Activated naive CD4-positive, alpha-beta T cell treated with anti-CD3 and anti-CD28 coated beads, Interleukin-2, amount 50 U/mL, for 72 hours (primary cell): ENCODE data around the gene POLD1. TPM values are rescaled to one million over a fixed set of nuclear protein-coding genes. Genes with fewer than 3 reads are reported as not detected.

Source experiments
- ATAC-seq, 2 donors: fragments of 150-1000 bp; cut with Tn5 transposase; 2 replicates each; pipeline ENCODE4 v1.10.0; 2021; ENCODE audit warnings: mild to moderate bottlenecking in 2 of 2, moderate library complexity in 2 of 2
- DNase-seq, 2 donors: peaks; one replicate each; pipeline ENCODE4 v3.0.0; 2021 to 2022; ENCODE audit warnings: low spot score in 2 of 2
- H3K27ac Mint-ChIP-seq, 2 donors: one replicate each; pipeline ENCODE4 v1.8.0; 2022; ENCODE audit warnings: mild to moderate bottlenecking in 2 of 2, mixed read lengths in 2 of 2
- H3K36me3 Mint-ChIP-seq, 2 donors: one replicate each; pipeline ENCODE4 v1.8.0; 2022; ENCODE audit warnings: mixed read lengths in 2 of 2
- H3K9me3 Mint-ChIP-seq, 2 donors: one replicate each; pipeline ENCODE4 v1.8.0; 2022; ENCODE audit warnings: mixed read lengths in 2 of 2
- total RNA-seq, 2 donors: library from RNA; stranded (reverse); gene quantifications; one replicate each; pipeline ENCODE4 v1.2.3, GENCODE V29; 2022

Gene POLD1
- total RNA-seq, 2 donors from 2014 or later = 183 to 254 TPM

GRCh38 chr19:50419580-50420035 lies 35.5 kb downstream of the POLD1 start:
- ATAC-seq = peak in 1 of 2 donors; percentile 16
- no peak for DNase-seq
- H3K9me3 Mint-ChIP-seq = peaks cover 0 to 3% of the 10 kb centered on the region in 2 donors
- H3K36me3 Mint-ChIP-seq = peaks cover 12 to 13% of the 10 kb centered on the region in 2 donors
- H3K27ac Mint-ChIP-seq = peak overlapping the region in 1 of 2 donors; percentile 6

- ATAC-seq (no peak), DNase-seq (no peak)
- Mint-ChIP-seq H3K36me3 (peaks cover 11 to 12% of the 10 kb centered on the region in 2 donors), H3K27ac (peak overlapping the region; percentile 6 to 63), H3K9me3 (peaks cover 0 to 3% of the 10 kb centered on the region in 2 donors)
Observed at GRCh38 chr19:50420127-50420526, 36.0 kb downstream of the POLD1 start.

GRCh38 chr19:50420808-50421207 lies 36.7 kb downstream of the POLD1 start:
- H3K36me3 Mint-ChIP-seq = peaks cover 11 to 12% of the 10 kb centered on the region in 2 donors
- H3K27ac Mint-ChIP-seq = peak overlapping the region in 1 of 2 donors; percentile 85
- ATAC-seq (no peak), DNase-seq (no peak)
- H3K9me3 Mint-ChIP-seq = peaks cover 0 to 3% of the 10 kb centered on the region in 2 donors

- peak overlapping the region in 1 of 2 donors; percentile 73 for H3K27ac Mint-ChIP-seq
- peaks cover 0 to 3% of the 10 kb centered on the region in 2 donors for H3K9me3 Mint-ChIP-seq
- DNase-seq = no peak
- ATAC-seq = no peak
- H3K36me3 Mint-ChIP-seq = peaks cover 11 to 12% of the 10 kb centered on the region in 2 donors
Observed at GRCh38 chr19:50422397-50423278, 38.5 kb downstream of the POLD1 start.

GRCh38 chr19:50423279-50424113 lies 39.3 kb downstream of the POLD1 start:
- peaks cover 11 to 12% of the 10 kb centered on the region in 2 donors for H3K36me3 Mint-ChIP-seq
- H3K9me3 Mint-ChIP-seq = peaks cover 0 to 3% of the 10 kb centered on the region in 2 donors
- DNase-seq = no peak
- H3K27ac Mint-ChIP-seq = peak overlapping the region in 1 of 2 donors; percentile 27
- no peak for ATAC-seq

- Mint-ChIP-seq H3K36me3 (peaks cover 4 to 5% of the 10 kb centered on the region in 2 donors), H3K9me3 (peaks cover 0 to 3% of the 10 kb centered on the region in 2 donors), H3K27ac (no peak overlapping the region)
- no peak for DNase-seq
- no peak for ATAC-seq
Observed at GRCh38 chr19:50425581-50425980, 41.4 kb downstream of the POLD1 start.

GRCh38 chr19:50427318-50427925 lies 43.3 kb downstream of the POLD1 start:
- no peak for ATAC-seq
- Mint-ChIP-seq H3K36me3 (no peaks in the 10 kb centered on the region), H3K9me3 (no peaks in the 10 kb centered on the region), H3K27ac (no peak overlapping the region)
- DNase-seq = no peak

- no peak for DNase-seq
- ATAC-seq = peak in 1 of 2 donors; percentile 13
- no peak overlapping the region for H3K27ac Mint-ChIP-seq
Observed at GRCh38 chr19:50427997-50428425, 43.9 kb downstream of the POLD1 start.

GRCh38 chr19:50428772-50429463 lies 44.8 kb downstream of the POLD1 start:
- Mint-ChIP-seq H3K36me3 (no peaks in the 10 kb centered on the region), H3K9me3 (no peaks in the 10 kb centered on the region), H3K27ac (peak overlapping the region in 1 of 2 donors; percentile 9)
- DNase-seq (no peak), ATAC-seq (no peak)

More at GRCh38 chr19:50427997-50428425, 43.9 kb downstream of the POLD1 start:
- H3K36me3 Mint-ChIP-seq = no peaks in the 10 kb centered on the region
- H3K9me3 Mint-ChIP-seq = no peaks in the 10 kb centered on the region

- no peaks in the 10 kb centered on the region for H3K36me3 Mint-ChIP-seq
- peak overlapping the region; percentile 29 to 82 for H3K27ac Mint-ChIP-seq
- no peak for ATAC-seq
- DNase-seq = no peak
- no peaks in the 10 kb centered on the region for H3K9me3 Mint-ChIP-seq
Observed at GRCh38 chr19:50430888-50431342, 46.8 kb downstream of the POLD1 start.

- H3K27ac Mint-ChIP-seq = peak overlapping the region; percentile 82 to 94
- DNase-seq (peak; percentile 90 to 97), ATAC-seq (peak; percentile 97 to 98)
- no peaks in the 10 kb centered on the region for H3K9me3 Mint-ChIP-seq
- H3K36me3 Mint-ChIP-seq = no peaks in the 10 kb centered on the region
Observed at GRCh38 chr19:50431343-50432220, 47.4 kb downstream of the POLD1 start.

- ATAC-seq (no peak), DNase-seq (no peak)
- Mint-ChIP-seq H3K36me3 (no peaks in the 10 kb centered on the region), H3K27ac (peak within 1 kb of the TSS; percentile 82 to 94), H3K9me3 (no peaks in the 10 kb centered on the region)
Observed at GRCh38 chr19:50432221-50433028, 48.3 kb downstream of the POLD1 start, which contains the start of gene MYBPC2. TSS of gene MYBPC2 (plus strand) at chr19:50432892. CDS start at chr19:50432954, 62 bp downstream.

GRCh38 chr19:50433201-50434180 lies 49.3 kb downstream of the POLD1 start:
- peak overlapping the region in 1 of 2 donors; percentile 82 for H3K27ac Mint-ChIP-seq
- DNase-seq (no peak), ATAC-seq (no peak)
- H3K36me3 Mint-ChIP-seq = no peaks in the 10 kb centered on the region
- no peaks in the 10 kb centered on the region for H3K9me3 Mint-ChIP-seq
